LNCAP (cell line): Measurements from ENCODE around the gene GABRD.

Experiments
- CTCF ChIP-seq: fragments of 450-650 bp; IDR thresholded peaks from 2 replicates; pipeline ENCODE4 v1.5.1; 2017; ENCODE audit warnings: mild to moderate bottlenecking

The GABRD gene

GRCh38 chr1:1989102-1989542 lies 30.0 kb upstream of the GABRD start:
- no peak for TF ChIP-seq CTCF

GRCh38 chr1:1989789-1990188 lies 29.4 kb upstream of the GABRD start:
- TF ChIP-seq CTCF: no peak

GRCh38 chr1:1990222-1990621 lies 28.9 kb upstream of the GABRD start:
- TF ChIP-seq CTCF: no peak

GRCh38 chr1:1994536-1994935 lies 24.6 kb upstream of the GABRD start:
- TF ChIP-seq CTCF: no peak

GRCh38 chr1:1996207-1996651 lies 22.9 kb upstream of the GABRD start:
- TF ChIP-seq CTCF: no peak

- TF ChIP-seq CTCF: no peak
Measured at GRCh38 chr1:1997576-1997975, 21.6 kb upstream of the GABRD start.

- TF ChIP-seq CTCF: no peak
Measured at GRCh38 chr1:2000432-2000831, 18.7 kb upstream of the GABRD start.

- no peak for TF ChIP-seq CTCF
Measured at GRCh38 chr1:2000850-2001249, 18.3 kb upstream of the GABRD start.
